Hematopoietic multipotent progenitor cell treated with erythropoietin and hydrocortisone succinate and interleukin-3 and kit ligand, for 4 days (in vitro differentiated cells): ENCODE measurements around the gene USP48.
"Not testable (repeated sequence)": the region's sequence is repeated elsewhere in the genome, so short reads cannot be mapped to it uniquely, and the experiment has no call there.

Experiments
- DNase-seq: peaks from one replicate; pipeline ENCODE4 v3.0.0-alpha.2; 2015

The USP48 gene

GRCh38 chr1:21774835-21775549, 8.0 kb downstream of the USP48 start:
- no peak for DNase-seq

- DNase-seq: peak; percentile 65
Observed at GRCh38 chr1:21773585-21773984, 9.4 kb downstream of the USP48 start.

- not testable (repeated sequence) for DNase-seq
Observed at GRCh38 chr1:21771672-21772071, 11.3 kb downstream of the USP48 start.

GRCh38 chr1:21770602-21771001, 12.3 kb downstream of the USP48 start:
- DNase-seq: not testable (repeated sequence)

- DNase-seq: peak; percentile 70
Observed at GRCh38 chr1:21770201-21770600, 12.7 kb downstream of the USP48 start.

- not testable (repeated sequence) for DNase-seq
Observed at GRCh38 chr1:21767106-21767505, 15.8 kb downstream of the USP48 start.

- no peak for DNase-seq
Observed at GRCh38 chr1:21766210-21766609, 16.7 kb downstream of the USP48 start.

GRCh38 chr1:21764615-21765423, 18.1 kb downstream of the USP48 start:
- peak; percentile 95 for DNase-seq

GRCh38 chr1:21763694-21764419, 19.1 kb downstream of the USP48 start:
- DNase-seq: no peak

GRCh38 chr1:21763236-21763635, 19.7 kb downstream of the USP48 start:
- no peak for DNase-seq

- no peak for DNase-seq
Observed at GRCh38 chr1:21762022-21762404, 20.9 kb downstream of the USP48 start.

- peak; percentile 75 for DNase-seq
Observed at GRCh38 chr1:21761052-21761451, 21.9 kb downstream of the USP48 start.

GRCh38 chr1:21759818-21760217, 23.1 kb downstream of the USP48 start:
- no peak for DNase-seq

GRCh38 chr1:21759182-21759581, 23.8 kb downstream of the USP48 start:
- DNase-seq: no peak

GRCh38 chr1:21758614-21759013, 24.3 kb downstream of the USP48 start:
- DNase-seq: no peak

GRCh38 chr1:21756393-21757089, 26.4 kb downstream of the USP48 start:
- DNase-seq: peak; percentile 36

GRCh38 chr1:21755067-21755466, 27.9 kb downstream of the USP48 start:
- DNase-seq: no peak

GRCh38 chr1:21754583-21754982, 28.4 kb downstream of the USP48 start:
- DNase-seq: no peak

- DNase-seq: no peak
Observed at GRCh38 chr1:21752186-21752585, 30.8 kb downstream of the USP48 start.

GRCh38 chr1:21751281-21751680, 31.7 kb downstream of the USP48 start:
- no peak for DNase-seq

- DNase-seq: no peak
Observed at GRCh38 chr1:21750841-21751240, 32.1 kb downstream of the USP48 start.

GRCh38 chr1:21749859-21750468, 33.0 kb downstream of the USP48 start:
- peak; percentile 80 for DNase-seq

GRCh38 chr1:21749109-21749508, 33.8 kb downstream of the USP48 start:
- DNase-seq: no peak
